Measurements from ENCODE around the gene METTL27. TPM values are rescaled to one million over a fixed set of nuclear protein-coding genes. Genes with fewer than 3 reads are reported as not detected.

The METTL27 gene
- polyA plus RNA-seq, 3 donors: 1.1 to 2.1 (median 1.2) TPM

DNA sequence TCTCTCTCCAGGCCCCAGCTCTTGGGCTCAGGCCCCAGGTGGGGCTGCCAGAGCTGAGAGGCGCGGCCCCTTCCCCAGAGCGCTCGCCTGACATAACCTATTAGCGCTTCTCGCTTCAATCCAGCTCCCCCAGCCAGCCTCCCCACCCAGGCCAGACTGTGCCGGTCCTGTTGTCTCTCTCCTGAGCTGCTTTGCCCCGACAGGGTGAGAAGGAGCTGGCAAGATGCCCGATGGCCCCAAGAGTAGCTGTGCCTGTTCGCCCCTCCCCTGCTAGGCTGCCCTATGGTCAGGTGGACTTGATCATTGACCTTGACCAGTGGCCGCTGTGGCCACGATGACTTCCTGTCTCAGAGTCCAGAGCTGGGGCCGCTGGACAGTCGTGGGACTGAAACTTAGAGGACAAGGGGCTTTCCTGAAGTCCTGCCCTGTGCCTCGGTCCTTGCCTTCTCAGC is 27.8 kb upstream of the METTL27 start:
- Mint-ChIP-seq H3K4me3 (no peak overlapping the region), H3K4me1 (no peaks in the 10 kb centered on the region), H3K9me3 (peaks cover 0 to 1% (median 0%) of the 10 kb centered on the region in 7 donors), H3K27ac (no peak overlapping the region), H3K27me3 (ENCODE audit: low read depth in 3 of 3) (peaks cover 3 to 10% (median 6%) of the 10 kb centered on the region in 3 donors), H3K36me3 (no peaks in the 10 kb centered on the region)
- H3K79me2 ChIP-seq (ENCODE audit: insufficient read depth, low read length): no peaks in the 10 kb centered on the region
- no peak for DNase-seq
- no peaks in the 10 kb centered on the region for H3K4me1 ChIP-seq (ENCODE audit: control insufficient read depth in 1 of 2, insufficient read depth in 2 of 2, low read length in 2 of 2)
- H2AFZ ChIP-seq (ENCODE audit: insufficient read depth, low read depth, low read length, poor library complexity, severe bottlenecking): no peak overlapping the region
- no peak overlapping the region for H3K4me2 ChIP-seq (replicated peaks; ENCODE audit: extremely low read depth, low read length, poor library complexity, severe bottlenecking)
- no peaks in the 10 kb centered on the region for H3K9me3 ChIP-seq (replicated peaks in 1 of 2; ENCODE audit: control insufficient read depth in 1 of 2, insufficient read depth in 1 of 2, low read length in 2 of 2)
- H3K9ac ChIP-seq (ENCODE audit: insufficient read depth, low read length, poor library complexity, severe bottlenecking): no peak overlapping the region
- intact Hi-C loops (cut with micrococcal nuclease): no loop called here
- no peaks in the 10 kb centered on the region for H3K27me3 ChIP-seq (ENCODE audit: control insufficient read depth in 2 of 2, insufficient read depth in 2 of 2, low read length in 2 of 2)
- no peaks in the 10 kb centered on the region for H3K36me3 ChIP-seq (replicated peaks in 1 of 2; ENCODE audit: control insufficient read depth in 1 of 2, insufficient read depth in 2 of 2, low read length in 2 of 2)
- H3K4me3 ChIP-seq (replicated peaks in 1 of 3; ENCODE audit: low read depth in 2 of 3, low read length in 3 of 3): no peak overlapping the region
- TF ChIP-seq, protein P1, sequence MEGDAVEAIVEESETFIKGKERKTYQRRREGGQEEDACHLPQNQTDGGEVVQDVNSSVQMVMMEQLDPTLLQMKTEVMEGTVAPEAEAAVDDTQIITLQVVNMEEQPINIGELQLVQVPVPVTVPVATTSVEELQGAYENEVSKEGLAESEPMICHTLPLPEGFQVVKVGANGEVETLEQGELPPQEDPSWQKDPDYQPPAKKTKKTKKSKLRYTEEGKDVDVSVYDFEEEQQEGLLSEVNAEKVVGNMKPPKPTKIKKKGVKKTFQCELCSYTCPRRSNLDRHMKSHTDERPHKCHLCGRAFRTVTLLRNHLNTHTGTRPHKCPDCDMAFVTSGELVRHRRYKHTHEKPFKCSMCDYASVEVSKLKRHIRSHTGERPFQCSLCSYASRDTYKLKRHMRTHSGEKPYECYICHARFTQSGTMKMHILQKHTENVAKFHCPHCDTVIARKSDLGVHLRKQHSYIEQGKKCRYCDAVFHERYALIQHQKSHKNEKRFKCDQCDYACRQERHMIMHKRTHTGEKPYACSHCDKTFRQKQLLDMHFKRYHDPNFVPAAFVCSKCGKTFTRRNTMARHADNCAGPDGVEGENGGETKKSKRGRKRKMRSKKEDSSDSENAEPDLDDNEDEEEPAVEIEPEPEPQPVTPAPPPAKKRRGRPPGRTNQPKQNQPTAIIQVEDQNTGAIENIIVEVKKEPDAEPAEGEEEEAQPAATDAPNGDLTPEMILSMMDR (IDR thresholded peaks at IDR 0.05): no peak
- no peak overlapping the region for H3K27ac ChIP-seq (ENCODE audit: low read depth in 1 of 2, low read length in 2 of 2)
- H4K20me1 ChIP-seq (ENCODE audit: insufficient read depth, low read length): no peaks in the 10 kb centered on the region
- WGBS (ENCODE audit: insufficient coverage): 92% methylated on average over 9 of the region's 15 CpGs

- Mint-ChIP-seq H3K4me1 (no peaks in the 10 kb centered on the region), H3K27ac (no peak overlapping the region), H3K36me3 (no peaks in the 10 kb centered on the region), H3K4me3 (no peak overlapping the region), H3K9me3 (peaks cover 0 to 1% (median 0%) of the 10 kb centered on the region in 7 donors), H3K27me3 (ENCODE audit: low read depth in 3 of 3) (peaks cover 1 to 9% (median 3%) of the 10 kb centered on the region in 3 donors)
- Histone ChIP-seq H2AFZ (ENCODE audit: insufficient read depth, low read depth, low read length, poor library complexity, severe bottlenecking) (no peak overlapping the region), H3K4me2 (replicated peaks; ENCODE audit: extremely low read depth, low read length, poor library complexity, severe bottlenecking) (no peak overlapping the region), H3K9me3 (replicated peaks in 1 of 2; ENCODE audit: control insufficient read depth in 1 of 2, insufficient read depth in 1 of 2, low read length in 2 of 2) (no peaks in the 10 kb centered on the region), H4K20me1 (ENCODE audit: insufficient read depth, low read length) (no peaks in the 10 kb centered on the region), H3K27ac (ENCODE audit: low read depth in 1 of 2, low read length in 2 of 2) (no peak overlapping the region), H3K9ac (ENCODE audit: insufficient read depth, low read length, poor library complexity, severe bottlenecking) (no peak overlapping the region), H3K79me2 (ENCODE audit: insufficient read depth, low read length) (no peaks in the 10 kb centered on the region), H3K4me1 (ENCODE audit: control insufficient read depth in 1 of 2, insufficient read depth in 2 of 2, low read length in 2 of 2) (no peaks in the 10 kb centered on the region), H3K36me3 (replicated peaks in 1 of 2; ENCODE audit: control insufficient read depth in 1 of 2, insufficient read depth in 2 of 2, low read length in 2 of 2) (no peaks in the 10 kb centered on the region), H3K4me3 (replicated peaks in 1 of 3; ENCODE audit: low read depth in 2 of 3, low read length in 3 of 3) (no peak overlapping the region), H3K27me3 (ENCODE audit: control insufficient read depth in 2 of 2, insufficient read depth in 2 of 2, low read length in 2 of 2) (no peaks in the 10 kb centered on the region)
- intact Hi-C loops (cut with micrococcal nuclease): no loop called here
- TF ChIP-seq, protein P1 (IDR thresholded peaks at IDR 0.05): no peak
- WGBS (ENCODE audit: insufficient coverage): 95% methylated on average over 14 of the region's 24 CpGs
- no peak for DNase-seq
Measured at GRCh38 chr7:73869011-73869798, 26.9 kb upstream of the METTL27 start.
